ENCODE data around the gene CBX8. TPM values are rescaled to one million over a fixed set of nuclear protein-coding genes. Genes with fewer than 3 reads are reported as not detected.

CBX8 gene
- total RNA-seq, 2 experiments from 2014 or later = 4.3 to 6.4 TPM

- no peak for DNase-seq
- Mint-ChIP-seq H3K4me3 (no peak overlapping the region), H3K36me3 (ENCODE audit: low read depth) (peaks cover 8% of the 10 kb centered on the region), H3K27me3 (peaks cover 59% of the 10 kb centered on the region), H3K4me1 (peaks cover 8% of the 10 kb centered on the region), H3K27ac (no peak overlapping the region), H3K9me3 (no peaks in the 10 kb centered on the region)
- CTCF ChIA-PET = interaction anchor here (1.1 to 2.3 kb wide), 4 partner anchors 10 to 45 kb away, joined by 3 to 8 read pairs (median 4); no protein-coding TSS in a partner anchor
- POLR2A ChIA-PET = no interaction called here
These were observed 5.8 kb downstream of the CBX8 start for GRCh38 chr17:79790805-79791734.

GRCh38 chr17:79789943-79790804, 6.7 kb downstream of the CBX8 start:
- ChIA-PET POLR2A (no interaction called here), CTCF (interaction anchor here (0.8 to 2.3 kb wide), 6 partner anchors 9 to 44 kb away, joined by 3 to 8 read pairs (median 4); no protein-coding TSS in a partner anchor)
- H3K9me3 Mint-ChIP-seq = no peaks in the 10 kb centered on the region
- no peak for DNase-seq
- peaks cover 3% of the 10 kb centered on the region for H3K36me3 Mint-ChIP-seq (ENCODE audit: low read depth)
- H3K4me3 Mint-ChIP-seq = no peak overlapping the region
- peaks cover 2% of the 10 kb centered on the region for H3K4me1 Mint-ChIP-seq
- H3K27me3 Mint-ChIP-seq = peaks cover 55% of the 10 kb centered on the region
- H3K27ac Mint-ChIP-seq = peak overlapping the region; percentile 46

- H3K36me3 Mint-ChIP-seq (ENCODE audit: low read depth) = peaks cover 3% of the 10 kb centered on the region
- POLR2A ChIA-PET = no interaction called here
- peaks cover 55% of the 10 kb centered on the region for H3K27me3 Mint-ChIP-seq
- H3K9me3 Mint-ChIP-seq = no peaks in the 10 kb centered on the region
- DNase-seq = no peak
- H3K4me1 Mint-ChIP-seq = peaks cover 2% of the 10 kb centered on the region
- no peak overlapping the region for H3K27ac Mint-ChIP-seq
- CTCF ChIA-PET = interaction anchor here (0.8 to 1.2 kb wide), 4 partner anchors 9 to 28 kb away, joined by 3 to 5 read pairs (median 3); no protein-coding TSS in a partner anchor
- no peak overlapping the region for H3K4me3 Mint-ChIP-seq
These were observed 7.6 kb downstream of the CBX8 start for GRCh38 chr17:79788989-79789942.

- Mint-ChIP-seq H3K36me3 (ENCODE audit: low read depth) (no peaks in the 10 kb centered on the region), H3K4me1 (peaks cover 2% of the 10 kb centered on the region), H3K9me3 (no peaks in the 10 kb centered on the region), H3K27me3 (peaks cover 51% of the 10 kb centered on the region), H3K4me3 (no peak overlapping the region), H3K27ac (no peak overlapping the region)
- CTCF ChIA-PET = interaction anchor here (1.2 kb wide), 1 partner anchor 14 kb away, joined by 5 read pairs; no protein-coding TSS in a partner anchor
- no peak for DNase-seq
- POLR2A ChIA-PET = no interaction called here
These were observed 8.4 kb downstream of the CBX8 start for GRCh38 chr17:79788455-79788854.

GRCh38 chr17:79786930-79787643, 9.8 kb downstream of the CBX8 start:
- POLR2A ChIA-PET = no interaction called here
- Mint-ChIP-seq H3K36me3 (ENCODE audit: low read depth) (no peaks in the 10 kb centered on the region), H3K4me3 (no peak overlapping the region), H3K9me3 (no peaks in the 10 kb centered on the region), H3K27ac (no peak overlapping the region), H3K4me1 (peaks cover 5% of the 10 kb centered on the region), H3K27me3 (peaks cover 49% of the 10 kb centered on the region)
- CTCF ChIA-PET = interaction anchor here (1.2 kb wide), 1 partner anchor 53 kb away, joined by 5 read pairs; no protein-coding TSS in a partner anchor
- DNase-seq = no peak

- DNase-seq = no peak
- Mint-ChIP-seq H3K4me3 (no peak overlapping the region), H3K27me3 (peaks cover 44% of the 10 kb centered on the region), H3K4me1 (peaks cover 11% of the 10 kb centered on the region), H3K36me3 (ENCODE audit: low read depth) (no peaks in the 10 kb centered on the region), H3K9me3 (no peaks in the 10 kb centered on the region), H3K27ac (no peak overlapping the region)
- ChIA-PET POLR2A (no interaction called here), CTCF (interaction anchor here (0.6 to 1.2 kb wide), 2 partner anchors 54 to 100 kb away, joined by 3 to 5 read pairs; no protein-coding TSS in a partner anchor)
These were observed 10.7 kb downstream of the CBX8 start for GRCh38 chr17:79785900-79786810.

GRCh38 chr17:79785017-79785899, 11.6 kb downstream of the CBX8 start:
- Mint-ChIP-seq H3K27ac (no peak overlapping the region), H3K36me3 (ENCODE audit: low read depth) (no peaks in the 10 kb centered on the region), H3K4me3 (no peak overlapping the region), H3K4me1 (peaks cover 15% of the 10 kb centered on the region), H3K9me3 (no peaks in the 10 kb centered on the region), H3K27me3 (peaks cover 45% of the 10 kb centered on the region)
- ChIA-PET POLR2A (no interaction called here), CTCF (interaction anchor here (0.6 to 1.4 kb wide), 2 partner anchors 24 to 101 kb away, joined by 3 read pairs; no protein-coding TSS in a partner anchor)
- no peak for DNase-seq

GRCh38 chr17:79784353-79785016, 12.4 kb downstream of the CBX8 start:
- Mint-ChIP-seq H3K4me3 (no peak overlapping the region), H3K9me3 (no peaks in the 10 kb centered on the region), H3K27me3 (peaks cover 48% of the 10 kb centered on the region), H3K4me1 (peaks cover 15% of the 10 kb centered on the region), H3K36me3 (ENCODE audit: low read depth) (no peaks in the 10 kb centered on the region), H3K27ac (no peak overlapping the region)
- DNase-seq = no peak
- CTCF ChIA-PET = interaction anchor here (1.4 kb wide), 1 partner anchor 24 kb away, joined by 3 read pairs; no protein-coding TSS in a partner anchor
- POLR2A ChIA-PET = no interaction called here

- H3K9me3 Mint-ChIP-seq = no peaks in the 10 kb centered on the region
- POLR2A ChIA-PET = no interaction called here
- H3K4me1 Mint-ChIP-seq = peaks cover 20% of the 10 kb centered on the region
- H3K4me3 Mint-ChIP-seq = no peak overlapping the region
- CTCF ChIA-PET = interaction anchor here (1.4 kb wide), 1 partner anchor 25 kb away, joined by 3 read pairs; no protein-coding TSS in a partner anchor
- peaks cover 48% of the 10 kb centered on the region for H3K27me3 Mint-ChIP-seq
- no peak overlapping the region for H3K27ac Mint-ChIP-seq
- H3K36me3 Mint-ChIP-seq (ENCODE audit: low read depth) = no peaks in the 10 kb centered on the region
- no peak for DNase-seq
These were observed 13.0 kb downstream of the CBX8 start for GRCh38 chr17:79783891-79784290.

All from activated CD4-positive, alpha-beta T cell treated with anti-CD3 and anti-CD28 coated beads, Interleukin-2, amount 10 ng/mL, durations not matched to agents 7 days and 5 days (primary cell).